Measurements from ENCODE around the gene PLCB1.

The PLCB1 gene

DNA sequence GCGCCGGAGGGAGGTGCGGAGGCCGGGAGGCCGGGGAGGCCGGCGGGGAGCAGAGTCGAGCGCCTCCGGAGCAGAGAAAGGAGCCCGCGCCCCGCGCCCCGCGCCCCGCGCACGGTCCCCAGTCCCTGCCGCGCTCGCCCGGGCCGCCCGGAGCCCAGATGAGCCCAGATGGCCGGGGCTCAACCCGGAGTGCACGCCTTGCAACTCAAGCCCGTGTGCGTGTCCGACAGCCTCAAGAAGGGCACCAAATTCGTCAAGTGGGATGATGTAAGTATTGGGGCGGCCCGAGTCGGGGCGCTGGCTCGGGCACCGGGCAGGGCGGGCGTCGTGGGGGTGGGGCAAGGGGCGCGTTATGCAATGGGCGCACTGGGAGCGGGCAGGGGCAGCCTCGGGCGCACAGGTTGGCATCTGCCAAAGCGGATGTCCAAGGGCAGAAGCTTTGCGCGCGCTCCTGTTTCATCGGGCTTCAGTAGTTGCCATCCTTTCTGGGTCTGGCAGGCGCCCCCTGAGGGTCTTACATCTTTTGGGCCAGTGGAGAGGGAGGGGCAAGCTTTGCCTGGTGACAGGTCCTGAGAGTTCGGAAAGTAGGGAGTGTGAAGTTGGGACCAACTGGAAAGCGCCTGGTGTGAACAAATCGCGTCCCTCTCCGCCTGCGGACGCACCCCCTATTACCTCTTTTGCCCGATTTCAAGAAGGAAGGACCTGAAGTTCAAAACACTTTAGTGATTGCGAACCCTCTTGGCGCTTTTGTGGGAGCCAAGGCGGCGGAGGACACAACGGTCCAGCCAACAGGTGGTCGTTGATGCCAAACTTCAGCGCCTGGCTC, 631 bp downstream of the PLCB1 start:
- Histone ChIP-seq H3K36me3 (ENCODE audit: insufficient read depth, low read depth, low read length) (no peaks in the 10 kb centered on the region), H3K9ac (ENCODE audit: low read depth, low read length) (no peak overlapping the region), H3K4me1 (ENCODE audit: insufficient read depth, low read length) (peaks cover 8% of the 10 kb centered on the region), H3K27ac (ENCODE audit: low read length) (no peak overlapping the region), H3K9me3 (ENCODE audit: insufficient read depth, low read depth, low read length) (no peaks in the 10 kb centered on the region), H3K4me3 (ENCODE audit: low read length) (peak overlapping the region; percentile 72), H3K27me3 (ENCODE audit: insufficient read depth, low read length) (peaks cover 50% of the 10 kb centered on the region)

DNA sequence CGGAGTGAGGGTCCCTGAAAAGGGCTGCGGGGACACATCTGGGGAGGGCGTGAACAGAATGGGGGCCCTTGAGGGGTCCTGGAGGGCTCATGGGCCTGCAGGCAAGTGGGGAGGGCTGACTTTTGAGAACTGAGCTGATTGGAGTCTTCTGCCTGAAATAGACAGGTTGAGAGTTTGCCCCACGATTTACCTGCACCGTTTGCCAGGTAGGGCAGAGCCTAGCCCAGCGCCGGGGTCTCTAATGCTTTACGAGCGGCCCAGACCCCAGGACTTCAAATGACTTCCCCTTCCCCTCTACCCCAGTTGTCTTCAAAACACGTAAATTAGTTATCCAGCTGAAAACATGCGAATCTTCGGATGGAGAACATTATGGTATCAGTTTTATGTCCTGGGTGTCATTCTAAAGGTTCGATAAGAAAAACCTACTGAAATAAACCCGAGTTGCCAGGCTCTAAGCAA, 1.3 kb downstream of the PLCB1 start:
- Histone ChIP-seq H3K4me1 (ENCODE audit: insufficient read depth, low read length) (peaks cover 3% of the 10 kb centered on the region), H3K9ac (ENCODE audit: low read depth, low read length) (no peak overlapping the region), H3K27ac (ENCODE audit: low read length) (no peak overlapping the region), H3K4me3 (ENCODE audit: low read length) (peak overlapping the region; percentile 72; the same call in 1 of the 2 replicates), H3K36me3 (ENCODE audit: insufficient read depth, low read depth, low read length) (no peaks in the 10 kb centered on the region), H3K9me3 (ENCODE audit: insufficient read depth, low read depth, low read length) (no peaks in the 10 kb centered on the region), H3K27me3 (ENCODE audit: insufficient read depth, low read length) (peaks cover 50% of the 10 kb centered on the region)

DNA sequence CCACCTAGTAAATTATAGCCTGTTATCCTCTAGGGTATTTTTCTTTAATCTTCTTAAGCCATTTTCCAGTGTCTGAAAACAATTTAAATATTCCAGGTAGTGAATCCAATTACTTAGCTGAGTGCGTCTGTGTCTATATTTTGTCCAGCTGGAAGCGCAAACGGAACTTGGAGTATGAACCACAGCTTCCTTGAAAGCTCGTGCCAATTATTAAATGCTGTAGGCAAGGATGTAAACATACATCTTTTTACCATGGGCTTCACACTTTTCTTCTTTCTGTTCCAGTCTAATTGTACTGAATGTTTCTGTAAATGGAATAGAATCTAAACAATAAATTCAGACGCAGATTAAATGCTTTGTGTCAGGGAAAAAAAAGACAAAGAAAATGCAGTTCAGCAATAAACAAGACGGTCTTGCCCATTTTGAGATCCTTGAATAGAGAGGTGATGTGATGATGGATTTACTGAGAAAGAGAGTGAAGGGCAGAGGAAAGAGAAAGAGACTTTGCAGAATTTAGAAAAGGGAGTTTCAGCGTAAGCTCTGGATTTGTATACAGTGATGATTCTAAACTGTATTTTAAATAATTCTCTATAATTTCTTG, 1.9 kb downstream of the PLCB1 start:
- H3K4me1 ChIP-seq (ENCODE audit: insufficient read depth, low read length), result no peaks in the 10 kb centered on the region
- no peak overlapping the region for H3K27ac ChIP-seq (ENCODE audit: low read length)
- H3K9me3 ChIP-seq (ENCODE audit: insufficient read depth, low read depth, low read length), result no peaks in the 10 kb centered on the region
- peaks cover 50% of the 10 kb centered on the region for H3K27me3 ChIP-seq (ENCODE audit: insufficient read depth, low read length)
- H3K36me3 ChIP-seq (ENCODE audit: insufficient read depth, low read depth, low read length), result no peaks in the 10 kb centered on the region
- no peak overlapping the region for H3K9ac ChIP-seq (ENCODE audit: low read depth, low read length)
- H3K4me3 ChIP-seq (ENCODE audit: low read length), result no peak overlapping the region

DNA sequence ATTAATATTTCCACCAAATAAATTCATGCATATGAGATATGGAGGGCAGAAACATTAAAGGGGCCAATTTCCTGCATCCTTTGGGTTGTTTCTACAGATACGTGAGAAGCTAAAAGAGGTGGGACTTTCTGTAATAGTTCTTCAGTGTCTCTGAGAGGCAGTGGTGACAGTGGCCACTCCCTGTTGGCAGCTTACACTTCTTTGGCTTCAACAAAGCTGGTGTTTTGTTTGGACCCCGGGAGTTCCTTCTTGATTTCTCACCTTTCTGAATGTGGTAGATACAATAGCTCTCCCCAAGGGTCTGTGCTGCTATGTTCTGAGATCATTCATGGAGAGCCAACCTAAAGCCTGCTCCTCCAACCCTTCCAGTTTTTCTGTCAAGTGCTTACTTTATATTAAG, 7.8 kb downstream of the PLCB1 start:
- peaks cover 5% of the 10 kb centered on the region for H3K27me3 ChIP-seq (ENCODE audit: insufficient read depth, low read length)
- H3K9ac ChIP-seq (ENCODE audit: low read depth, low read length), result no peak overlapping the region
- no peak overlapping the region for H3K27ac ChIP-seq (ENCODE audit: low read length)
- H3K36me3 ChIP-seq (ENCODE audit: insufficient read depth, low read depth, low read length), result no peaks in the 10 kb centered on the region
- no peak overlapping the region for H3K4me3 ChIP-seq (ENCODE audit: low read length)
- no peaks in the 10 kb centered on the region for H3K9me3 ChIP-seq (ENCODE audit: insufficient read depth, low read depth, low read length)
- peaks cover 6% of the 10 kb centered on the region; the same call in 1 of the 2 replicates for H3K4me1 ChIP-seq (ENCODE audit: insufficient read depth, low read length)

DNA sequence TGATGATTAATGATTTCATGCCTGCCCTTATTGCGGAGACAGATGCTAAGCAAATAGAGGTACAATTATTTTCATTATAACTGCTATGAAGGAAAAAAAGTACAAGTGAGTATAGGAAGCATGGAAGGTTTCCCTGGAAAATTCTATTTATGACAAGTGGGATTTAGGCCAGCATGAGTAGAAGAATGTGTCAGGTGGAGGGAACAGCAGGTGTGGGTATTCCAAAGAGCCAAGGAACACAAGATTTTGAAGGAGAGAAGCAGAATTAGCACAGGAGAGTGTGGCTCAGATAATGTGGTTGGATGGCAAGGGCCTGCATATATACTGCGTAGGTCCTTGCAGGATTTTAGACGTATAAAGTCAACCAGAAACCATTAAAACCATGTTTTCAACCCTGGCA, 11.4 kb downstream of the PLCB1 start:
- H3K27ac ChIP-seq (ENCODE audit: low read length), result no peak overlapping the region
- no peaks in the 10 kb centered on the region for H3K27me3 ChIP-seq (ENCODE audit: insufficient read depth, low read length)
- H3K4me3 ChIP-seq (ENCODE audit: low read length), result no peak overlapping the region
- H3K36me3 ChIP-seq (ENCODE audit: insufficient read depth, low read depth, low read length), result no peaks in the 10 kb centered on the region
- peaks cover 11% of the 10 kb centered on the region; the same call in 1 of the 2 replicates for H3K4me1 ChIP-seq (ENCODE audit: insufficient read depth, low read length)
- no peak overlapping the region for H3K9ac ChIP-seq (ENCODE audit: low read depth, low read length)
- no peaks in the 10 kb centered on the region for H3K9me3 ChIP-seq (ENCODE audit: insufficient read depth, low read depth, low read length)

DNA sequence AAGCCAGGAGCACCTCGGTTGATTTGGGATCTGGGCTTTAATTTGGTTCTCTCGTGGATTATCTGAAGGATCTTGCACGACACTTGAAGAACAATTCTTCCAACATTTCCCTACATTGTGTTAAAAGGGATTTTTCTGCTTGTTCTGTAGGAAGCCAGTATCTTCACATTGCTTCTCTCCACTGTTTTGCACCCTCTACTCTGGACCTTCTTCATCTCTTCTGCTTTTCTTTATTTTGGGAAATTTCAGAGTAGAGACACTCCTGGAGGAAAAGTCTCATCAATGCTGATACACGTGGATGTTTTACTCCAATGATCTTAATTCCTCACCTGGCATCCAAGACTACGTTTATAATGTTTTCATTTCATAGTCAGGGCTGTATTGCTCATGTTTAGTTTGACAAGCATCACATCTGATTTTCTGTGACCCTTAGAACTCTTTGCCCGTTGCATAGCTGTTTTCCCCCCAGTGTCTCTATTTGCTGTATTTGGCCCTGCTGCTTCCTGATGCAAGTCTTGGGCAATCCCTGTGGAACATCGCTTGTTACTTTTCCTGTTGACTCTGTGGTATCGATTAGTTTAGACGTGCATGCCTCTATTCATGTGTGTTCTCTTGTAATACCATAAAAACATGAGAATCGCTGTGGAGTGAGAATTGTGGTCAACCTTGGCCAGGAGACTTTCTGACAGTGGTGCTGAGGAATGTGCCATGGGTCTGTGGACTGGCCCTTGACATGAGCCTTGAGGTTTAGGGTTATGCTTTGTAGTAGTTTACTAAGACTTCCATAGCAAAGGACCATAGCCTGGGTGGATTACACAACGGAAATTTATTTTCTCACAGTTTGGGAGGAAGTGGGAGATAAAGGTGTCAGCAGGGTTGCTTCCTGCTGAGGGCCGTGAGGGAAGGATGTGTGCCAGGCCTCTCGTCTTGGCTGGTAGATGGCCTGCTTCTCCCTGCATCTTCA, 12.5 kb downstream of the PLCB1 start:
- Histone ChIP-seq H3K27ac (ENCODE audit: low read length) (no peak overlapping the region), H3K36me3 (ENCODE audit: insufficient read depth, low read depth, low read length) (no peaks in the 10 kb centered on the region), H3K9me3 (ENCODE audit: insufficient read depth, low read depth, low read length) (no peaks in the 10 kb centered on the region), H3K9ac (ENCODE audit: low read depth, low read length) (no peak overlapping the region), H3K4me1 (ENCODE audit: insufficient read depth, low read length) (peaks cover 11% of the 10 kb centered on the region; the same call in 1 of the 2 replicates), H3K4me3 (ENCODE audit: low read length) (no peak overlapping the region), H3K27me3 (ENCODE audit: insufficient read depth, low read length) (no peaks in the 10 kb centered on the region)

DNA sequence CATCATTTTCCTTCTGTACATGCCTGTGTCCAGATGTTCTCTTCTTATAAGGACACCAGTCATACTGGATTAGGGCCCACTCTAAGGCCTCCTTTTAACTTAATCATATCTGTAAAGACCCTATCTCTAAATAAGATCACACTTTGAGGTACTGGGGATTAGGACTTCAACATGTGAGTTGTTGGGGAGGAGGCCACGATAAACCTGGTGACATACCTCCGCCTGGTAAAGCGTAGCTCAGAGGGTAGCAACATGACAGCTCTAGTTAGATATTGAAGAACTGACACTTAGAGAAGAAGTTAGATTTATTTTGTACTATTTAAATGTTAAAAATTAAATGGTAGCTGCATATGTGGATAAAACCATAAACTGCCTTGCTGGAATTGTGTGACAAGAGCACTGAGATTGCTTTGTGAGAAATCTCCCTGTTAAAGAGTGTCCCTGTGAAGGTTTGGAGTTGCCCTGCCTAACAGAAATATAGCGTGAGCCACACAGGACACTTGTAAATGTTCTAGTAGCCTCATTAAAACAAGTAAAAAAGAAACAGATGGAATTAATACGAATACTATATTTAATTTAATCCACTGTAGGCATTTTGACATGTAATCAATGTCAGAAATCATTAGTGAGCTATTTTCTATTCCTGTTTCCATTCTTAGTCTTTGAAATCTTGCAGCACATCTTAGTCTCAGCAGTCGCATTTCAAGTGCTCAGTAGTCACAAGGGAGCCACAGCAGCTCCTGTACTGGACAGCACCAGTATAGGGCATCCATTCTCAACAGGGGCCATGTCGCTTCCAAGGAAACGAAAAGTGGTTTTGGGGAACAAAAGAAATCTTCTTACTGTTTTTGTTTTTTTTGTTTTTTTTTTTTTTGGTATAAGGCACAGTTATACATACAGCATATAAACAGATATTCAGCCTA, 13.4 kb downstream of the PLCB1 start:
- Histone ChIP-seq H3K36me3 (ENCODE audit: insufficient read depth, low read depth, low read length) (no peaks in the 10 kb centered on the region), H3K27me3 (ENCODE audit: insufficient read depth, low read length) (no peaks in the 10 kb centered on the region), H3K9ac (ENCODE audit: low read depth, low read length) (no peak overlapping the region), H3K27ac (ENCODE audit: low read length) (no peak overlapping the region), H3K4me3 (ENCODE audit: low read length) (no peak overlapping the region), H3K4me1 (ENCODE audit: insufficient read depth, low read length) (peaks cover 6% of the 10 kb centered on the region; the same call in 1 of the 2 replicates), H3K9me3 (ENCODE audit: insufficient read depth, low read depth, low read length) (no peaks in the 10 kb centered on the region)

DNA sequence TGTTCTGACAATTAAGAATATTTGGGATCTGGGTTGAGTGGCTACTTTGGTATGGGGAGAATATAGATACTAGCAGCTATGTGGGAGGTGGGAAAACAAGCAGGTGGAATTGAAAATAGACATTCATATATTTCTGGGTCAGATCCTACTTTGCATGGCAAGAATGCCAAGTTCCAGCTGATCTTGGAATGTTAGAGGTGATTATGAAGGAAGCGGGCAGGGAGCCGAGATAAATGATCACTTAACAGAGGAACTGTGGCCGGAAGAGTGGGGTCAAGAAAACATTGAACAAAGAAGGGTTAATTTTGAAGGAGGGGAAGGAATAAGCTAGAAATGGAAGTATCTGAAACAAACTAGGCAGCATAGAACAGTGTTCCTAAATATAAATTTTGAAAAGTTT, 15.4 kb downstream of the PLCB1 start:
- no peak overlapping the region for H3K4me3 ChIP-seq (ENCODE audit: low read length)
- H3K9me3 ChIP-seq (ENCODE audit: insufficient read depth, low read depth, low read length), result no peaks in the 10 kb centered on the region
- no peak overlapping the region for H3K9ac ChIP-seq (ENCODE audit: low read depth, low read length)
- no peaks in the 10 kb centered on the region for H3K27me3 ChIP-seq (ENCODE audit: insufficient read depth, low read length)
- H3K4me1 ChIP-seq (ENCODE audit: insufficient read depth, low read length), result peaks cover 6% of the 10 kb centered on the region; the same call in 1 of the 2 replicates
- no peaks in the 10 kb centered on the region for H3K36me3 ChIP-seq (ENCODE audit: insufficient read depth, low read depth, low read length)
- no peak overlapping the region for H3K27ac ChIP-seq (ENCODE audit: low read length)

DNA sequence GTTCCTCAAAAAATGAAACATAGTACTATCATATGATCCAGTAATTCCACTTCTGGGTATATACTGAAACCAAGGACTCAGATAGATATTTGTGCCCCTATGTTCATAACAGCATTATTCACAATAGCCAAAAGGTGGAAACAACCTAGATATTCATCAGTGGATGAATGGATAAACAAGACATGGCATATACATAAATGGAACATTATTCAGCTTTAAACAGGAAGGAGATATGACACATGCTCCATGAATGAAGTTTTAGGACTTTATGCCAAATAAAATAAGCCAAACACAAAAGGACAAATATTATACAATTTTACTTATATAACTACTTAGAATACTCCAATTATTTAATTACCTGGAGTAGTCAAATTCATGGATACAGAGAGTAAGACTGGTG, 16.4 kb downstream of the PLCB1 start:
- Histone ChIP-seq H3K4me3 (ENCODE audit: low read length) (no peak overlapping the region), H3K36me3 (ENCODE audit: insufficient read depth, low read depth, low read length) (no peaks in the 10 kb centered on the region), H3K9ac (ENCODE audit: low read depth, low read length) (no peak overlapping the region), H3K9me3 (ENCODE audit: insufficient read depth, low read depth, low read length) (no peaks in the 10 kb centered on the region), H3K4me1 (ENCODE audit: insufficient read depth, low read length) (peaks cover 6% of the 10 kb centered on the region; the same call in 1 of the 2 replicates), H3K27me3 (ENCODE audit: insufficient read depth, low read length) (no peaks in the 10 kb centered on the region), H3K27ac (ENCODE audit: low read length) (no peak overlapping the region)

DNA sequence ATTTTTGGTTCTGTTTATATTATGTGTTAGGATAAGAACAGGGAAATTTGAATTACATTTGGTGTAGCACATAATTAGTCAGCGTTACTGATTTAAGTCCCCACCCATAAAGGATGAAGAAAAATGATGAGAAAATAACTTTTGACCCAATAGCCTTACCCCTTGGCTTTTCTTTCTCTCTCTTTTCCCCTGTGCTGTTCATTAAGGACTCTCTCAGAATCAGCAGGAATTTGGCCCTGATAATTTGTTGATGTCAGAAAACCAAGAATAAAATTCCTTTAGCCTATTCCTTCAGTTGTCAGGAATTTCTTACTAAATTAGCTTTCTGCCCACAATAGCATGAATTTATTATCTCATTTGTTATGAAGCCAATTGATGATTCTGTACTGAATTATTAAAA, 18.5 kb downstream of the PLCB1 start:
- no peak overlapping the region for H3K27ac ChIP-seq (ENCODE audit: low read length)
- no peaks in the 10 kb centered on the region for H3K36me3 ChIP-seq (ENCODE audit: insufficient read depth, low read depth, low read length)
- no peaks in the 10 kb centered on the region for H3K4me1 ChIP-seq (ENCODE audit: insufficient read depth, low read length)
- no peaks in the 10 kb centered on the region for H3K27me3 ChIP-seq (ENCODE audit: insufficient read depth, low read length)
- H3K4me3 ChIP-seq (ENCODE audit: low read length), result no peak overlapping the region
- no peaks in the 10 kb centered on the region for H3K9me3 ChIP-seq (ENCODE audit: insufficient read depth, low read depth, low read length)
- H3K9ac ChIP-seq (ENCODE audit: low read depth, low read length), result no peak overlapping the region

Measured in iPS-20b (cell line).